ENCODE results near the gene ERC1. TPM values are rescaled to one million over a fixed set of nuclear protein-coding genes. Genes with fewer than 3 reads are reported as not detected.

ERC1 gene
- total and polyA plus RNA-seq, 4 donors, result 7.4 to 78.2 (median 39.8) TPM

GRCh38 chr12:1448336-1448735, 457.3 kb downstream of the ERC1 start:
- H3K9ac ChIP-seq (ENCODE audit: insufficient read depth in 1 of 2, low read length in 2 of 2), result no peak overlapping the region
- TF ChIP-seq CTCF (IDR thresholded peaks at IDR 0.05; ENCODE audit: control extremely low read depth, extremely low read depth), result no peak
- no peaks in the 10 kb centered on the region for H3K27me3 ChIP-seq (ENCODE audit: control insufficient read depth in 3 of 3, insufficient read depth in 3 of 3, low read length in 2 of 3)
- H3K4me3 ChIP-seq, result no peak overlapping the region
- H3K4me1 ChIP-seq (ENCODE audit: control insufficient read depth in 5 of 5, insufficient read depth in 5 of 5, low read length in 5 of 5), result peaks cover 0 to 4% (median 0%) of the 10 kb centered on the region in 5 donors
- H3K9me3 ChIP-seq (ENCODE audit: control insufficient read depth in 4 of 4, insufficient read depth in 3 of 4, low read length in 3 of 4), result peaks cover 0 to 3% (median 0%) of the 10 kb centered on the region in 4 donors
- WGBS, 2 donors, result 85 to 86% methylated on average over 4 of the region's 4 CpGs
- no peak overlapping the region for H3K27ac ChIP-seq (ENCODE audit: low read depth in 1 of 2, low read length in 1 of 2)
- ATAC-seq (ENCODE audit: insufficient read depth, low FRiP score), result no peak
- peaks cover 0 to 11% (median 6%) of the 10 kb centered on the region in 4 donors for H3K36me3 ChIP-seq (ENCODE audit: control insufficient read depth in 4 of 4, insufficient read depth in 4 of 4, low read length in 4 of 4)
- peak in 2 of 3 donors; percentile 67 to 69 for DNase-seq

GRCh38 chr12:1453810-1454209, 462.8 kb downstream of the ERC1 start:
- no peak overlapping the region for H3K9ac ChIP-seq (ENCODE audit: insufficient read depth in 1 of 2, low read length in 2 of 2)
- no peak overlapping the region for H3K4me3 ChIP-seq
- 91 to 93% methylated on average over 6 of the region's 6 CpGs for WGBS, 2 donors
- H3K36me3 ChIP-seq (ENCODE audit: control insufficient read depth in 4 of 4, insufficient read depth in 4 of 4, low read length in 4 of 4), result peaks cover 0 to 5% (median 3%) of the 10 kb centered on the region in 4 donors
- H3K27ac ChIP-seq (ENCODE audit: low read depth in 1 of 2, low read length in 1 of 2), result no peak overlapping the region
- H3K9me3 ChIP-seq (ENCODE audit: control insufficient read depth in 4 of 4, insufficient read depth in 3 of 4, low read length in 3 of 4), result no peaks in the 10 kb centered on the region
- DNase-seq (no peak), ATAC-seq (ENCODE audit: insufficient read depth, low FRiP score) (no peak)
- no peak for TF ChIP-seq CTCF (IDR thresholded peaks at IDR 0.05; ENCODE audit: control extremely low read depth, extremely low read depth)
- H3K4me1 ChIP-seq (ENCODE audit: control insufficient read depth in 5 of 5, insufficient read depth in 5 of 5, low read length in 5 of 5), result no peaks in the 10 kb centered on the region
- no peaks in the 10 kb centered on the region for H3K27me3 ChIP-seq (ENCODE audit: control insufficient read depth in 3 of 3, insufficient read depth in 3 of 3, low read length in 2 of 3)

DNA sequence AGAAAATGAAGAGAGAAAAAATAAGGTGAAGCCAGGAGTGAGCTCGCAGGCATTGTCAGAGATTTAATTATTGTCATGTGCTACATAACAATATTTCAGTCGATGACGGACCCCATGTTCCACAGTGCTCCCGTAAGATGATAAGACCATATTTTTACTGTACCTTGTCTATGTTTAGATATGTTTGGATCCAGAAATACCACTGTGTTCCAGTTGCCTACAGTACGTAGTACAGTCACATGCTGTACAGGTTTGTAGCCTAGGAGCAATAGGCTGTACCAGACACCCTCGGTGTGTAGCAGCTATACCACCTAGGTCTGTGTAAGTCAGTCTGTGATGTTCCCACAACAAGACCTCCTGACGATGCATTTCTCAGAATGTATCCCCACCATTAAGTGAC, 465.9 kb downstream of the ERC1 start:
- ATAC-seq (ENCODE audit: insufficient read depth, low FRiP score), result no peak
- Histone ChIP-seq H3K27ac (ENCODE audit: low read depth in 1 of 2, low read length in 1 of 2) (peak overlapping the region in 1 of 2 donors; percentile 51), H3K9ac (ENCODE audit: insufficient read depth in 1 of 2, low read length in 2 of 2) (no peak overlapping the region), H3K9me3 (ENCODE audit: control insufficient read depth in 4 of 4, insufficient read depth in 3 of 4, low read length in 3 of 4) (no peaks in the 10 kb centered on the region), H3K4me1 (ENCODE audit: control insufficient read depth in 5 of 5, insufficient read depth in 5 of 5, low read length in 5 of 5) (no peaks in the 10 kb centered on the region), H3K27me3 (ENCODE audit: control insufficient read depth in 3 of 3, insufficient read depth in 3 of 3, low read length in 2 of 3) (no peaks in the 10 kb centered on the region), H3K36me3 (ENCODE audit: control insufficient read depth in 4 of 4, insufficient read depth in 4 of 4, low read length in 4 of 4) (peaks cover 0 to 2% (median 1%) of the 10 kb centered on the region in 4 donors), H3K4me3 (no peak overlapping the region)
- TF ChIP-seq CTCF (IDR thresholded peaks at IDR 0.05; ENCODE audit: control extremely low read depth, extremely low read depth), result no peak
- 96 to 98% methylated on average over 7 of the region's 7 CpGs for WGBS, 2 donors
- no peak for DNase-seq

GRCh38 chr12:1457901-1458300, 466.9 kb downstream of the ERC1 start:
- Histone ChIP-seq H3K4me1 (ENCODE audit: control insufficient read depth in 5 of 5, insufficient read depth in 5 of 5, low read length in 5 of 5) (peaks cover 0 to 2% (median 0%) of the 10 kb centered on the region in 5 donors), H3K27ac (ENCODE audit: low read depth in 1 of 2, low read length in 1 of 2) (no peak overlapping the region), H3K9ac (ENCODE audit: insufficient read depth in 1 of 2, low read length in 2 of 2) (no peak overlapping the region), H3K4me3 (no peak overlapping the region), H3K36me3 (ENCODE audit: control insufficient read depth in 4 of 4, insufficient read depth in 4 of 4, low read length in 4 of 4) (peaks cover 0 to 2% (median under 1%) of the 10 kb centered on the region in 4 donors), H3K27me3 (ENCODE audit: control insufficient read depth in 3 of 3, insufficient read depth in 3 of 3, low read length in 2 of 3) (no peaks in the 10 kb centered on the region), H3K9me3 (ENCODE audit: control insufficient read depth in 4 of 4, insufficient read depth in 3 of 4, low read length in 3 of 4) (no peaks in the 10 kb centered on the region)
- WGBS, 2 donors, result 86 to 90% methylated on average over 1 of the region's 1 CpG
- ATAC-seq (ENCODE audit: insufficient read depth, low FRiP score), result no peak
- no peak for TF ChIP-seq CTCF (IDR thresholded peaks at IDR 0.05; ENCODE audit: control extremely low read depth, extremely low read depth)
- DNase-seq, result no peak

Data from lung (tissue), 12 donors.